Loucy (cell line): ENCODE data around the gene MEIS3.

ENCODE experiments used
- CTCF ChIP-seq: fragments of 200-600 bp; sonication (generic); conservative IDR thresholded peaks from 2 replicates; pipeline ENCODE4 v1.5.1; 2014; ENCODE audit warnings: mild to moderate bottlenecking, antibody characterized with exemption, low read length
- EZH2phosphoT487 ChIP-seq: fragments of 200-600 bp; IDR thresholded peaks from 2 replicates; pipeline ENCODE4 v1.6.1; 2018; ENCODE audit warnings: antibody characterized with exemption, mild to moderate bottlenecking, moderate library complexity, borderline replicate concordance

DNA sequence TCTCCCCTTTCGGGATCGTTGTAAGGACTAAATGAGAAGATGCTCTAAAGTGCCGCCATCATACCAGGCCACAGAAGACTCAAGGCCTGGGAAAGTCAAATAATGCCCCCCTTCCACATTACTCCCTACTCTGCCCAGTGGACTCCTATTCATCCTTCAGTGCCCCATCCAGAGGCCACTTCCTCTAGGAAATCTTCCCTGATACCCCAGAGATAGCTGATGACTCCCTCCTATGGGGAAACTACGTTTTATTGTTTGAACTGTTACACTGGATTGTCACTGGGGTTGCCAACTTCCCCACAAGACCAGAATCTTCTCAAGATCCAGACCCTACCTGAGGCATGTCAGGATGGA lies 14.2 kb downstream of the MEIS3 start:
- no peak for TF ChIP-seq CTCF
- TF ChIP-seq EZH2phosphoT487, result no peak
